Measurements from ENCODE around the gene CINP.

DNA sequence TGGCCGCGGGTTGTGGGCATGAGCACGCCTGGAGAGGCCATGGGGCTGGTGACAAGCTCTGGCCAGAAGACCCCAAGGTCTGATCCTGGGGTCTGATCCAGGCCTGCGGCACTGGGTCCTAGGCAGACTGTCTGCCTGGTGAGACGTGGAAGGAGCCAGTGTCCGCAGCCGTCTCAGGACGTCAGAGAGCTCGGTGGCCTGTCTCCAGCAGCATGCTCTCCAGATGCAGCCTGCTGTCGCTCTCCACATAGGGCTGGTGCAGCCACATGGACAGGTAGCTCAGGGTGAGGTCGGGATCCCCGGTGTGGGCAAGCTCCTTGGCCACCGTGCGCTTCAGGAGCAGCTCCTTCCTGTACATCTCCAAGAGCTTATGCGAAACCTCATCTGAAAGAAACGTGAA, 14.3 kb downstream of the CINP start:
- TF ChIP-seq, protein P1, sequence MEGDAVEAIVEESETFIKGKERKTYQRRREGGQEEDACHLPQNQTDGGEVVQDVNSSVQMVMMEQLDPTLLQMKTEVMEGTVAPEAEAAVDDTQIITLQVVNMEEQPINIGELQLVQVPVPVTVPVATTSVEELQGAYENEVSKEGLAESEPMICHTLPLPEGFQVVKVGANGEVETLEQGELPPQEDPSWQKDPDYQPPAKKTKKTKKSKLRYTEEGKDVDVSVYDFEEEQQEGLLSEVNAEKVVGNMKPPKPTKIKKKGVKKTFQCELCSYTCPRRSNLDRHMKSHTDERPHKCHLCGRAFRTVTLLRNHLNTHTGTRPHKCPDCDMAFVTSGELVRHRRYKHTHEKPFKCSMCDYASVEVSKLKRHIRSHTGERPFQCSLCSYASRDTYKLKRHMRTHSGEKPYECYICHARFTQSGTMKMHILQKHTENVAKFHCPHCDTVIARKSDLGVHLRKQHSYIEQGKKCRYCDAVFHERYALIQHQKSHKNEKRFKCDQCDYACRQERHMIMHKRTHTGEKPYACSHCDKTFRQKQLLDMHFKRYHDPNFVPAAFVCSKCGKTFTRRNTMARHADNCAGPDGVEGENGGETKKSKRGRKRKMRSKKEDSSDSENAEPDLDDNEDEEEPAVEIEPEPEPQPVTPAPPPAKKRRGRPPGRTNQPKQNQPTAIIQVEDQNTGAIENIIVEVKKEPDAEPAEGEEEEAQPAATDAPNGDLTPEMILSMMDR (IDR thresholded peaks at IDR 0.05): no peak
- no peak for TF ChIP-seq EP300 (IDR thresholded peaks at IDR 0.05)
- no peak for TF ChIP-seq POLR2A (IDR thresholded peaks at IDR 0.05)
